Measurements from ENCODE around the gene UGT1A7.
"Not testable (repeated sequence)": the region's sequence is repeated elsewhere in the genome, so short reads cannot be mapped to it uniquely, and the experiment has no call there.

UGT1A7 gene

DNA sequence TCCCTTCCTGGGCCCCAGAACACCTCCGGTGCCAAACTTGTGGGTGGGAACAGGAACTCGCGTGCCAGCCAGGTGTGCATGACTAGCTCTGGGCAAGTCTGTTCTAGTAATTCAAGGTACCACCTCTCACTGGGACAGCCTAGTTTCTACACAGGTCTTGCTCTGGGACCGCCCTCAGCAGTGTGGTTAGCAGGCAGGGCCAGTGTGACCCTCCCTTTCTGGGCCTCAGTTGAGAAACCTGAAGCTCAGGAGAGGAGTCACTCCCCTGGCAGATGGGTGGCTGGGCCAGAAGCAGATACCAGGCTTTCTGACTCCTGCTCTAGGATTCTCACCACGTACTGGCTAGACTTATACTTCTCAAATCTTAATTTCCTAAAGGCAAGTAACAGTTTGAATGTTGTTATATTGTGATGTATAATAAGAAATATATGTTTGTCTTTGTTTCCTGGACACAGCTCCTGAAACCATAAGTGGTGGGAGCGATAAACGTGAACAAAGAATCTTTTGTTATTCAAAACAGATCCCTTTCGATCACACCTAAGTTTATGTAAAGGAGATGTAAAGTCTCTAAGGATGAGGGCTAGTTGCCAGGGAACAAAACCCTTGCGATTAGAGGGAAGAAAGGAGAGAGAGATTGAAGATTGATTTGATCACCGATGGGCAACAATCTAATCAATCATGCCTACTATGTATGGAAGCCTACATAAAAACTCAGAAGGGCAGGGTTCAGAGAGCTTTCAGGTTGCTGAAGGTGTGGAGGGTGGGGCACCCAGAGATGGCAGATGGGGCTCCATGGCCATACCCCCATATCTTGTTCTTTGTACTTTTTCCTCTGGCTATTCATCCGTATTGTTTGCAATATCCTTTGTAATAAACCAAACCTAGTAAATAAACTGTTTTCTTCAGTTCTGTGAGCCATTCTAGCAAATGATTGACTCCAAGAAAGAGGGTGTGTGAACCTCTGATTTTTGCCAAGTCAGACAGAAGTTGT lies 10.0 kb downstream of the UGT1A7 start:
- TF ChIP-seq, protein P1, sequence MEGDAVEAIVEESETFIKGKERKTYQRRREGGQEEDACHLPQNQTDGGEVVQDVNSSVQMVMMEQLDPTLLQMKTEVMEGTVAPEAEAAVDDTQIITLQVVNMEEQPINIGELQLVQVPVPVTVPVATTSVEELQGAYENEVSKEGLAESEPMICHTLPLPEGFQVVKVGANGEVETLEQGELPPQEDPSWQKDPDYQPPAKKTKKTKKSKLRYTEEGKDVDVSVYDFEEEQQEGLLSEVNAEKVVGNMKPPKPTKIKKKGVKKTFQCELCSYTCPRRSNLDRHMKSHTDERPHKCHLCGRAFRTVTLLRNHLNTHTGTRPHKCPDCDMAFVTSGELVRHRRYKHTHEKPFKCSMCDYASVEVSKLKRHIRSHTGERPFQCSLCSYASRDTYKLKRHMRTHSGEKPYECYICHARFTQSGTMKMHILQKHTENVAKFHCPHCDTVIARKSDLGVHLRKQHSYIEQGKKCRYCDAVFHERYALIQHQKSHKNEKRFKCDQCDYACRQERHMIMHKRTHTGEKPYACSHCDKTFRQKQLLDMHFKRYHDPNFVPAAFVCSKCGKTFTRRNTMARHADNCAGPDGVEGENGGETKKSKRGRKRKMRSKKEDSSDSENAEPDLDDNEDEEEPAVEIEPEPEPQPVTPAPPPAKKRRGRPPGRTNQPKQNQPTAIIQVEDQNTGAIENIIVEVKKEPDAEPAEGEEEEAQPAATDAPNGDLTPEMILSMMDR (conservative IDR thresholded peaks at IDR 0.05; ENCODE audit: low read depth, low read length), result no peak
- no peak for DNase-seq (ENCODE audit: low read depth)
- no peak overlapping the region for H3K4me3 ChIP-seq (ENCODE audit: low read length)

DNA sequence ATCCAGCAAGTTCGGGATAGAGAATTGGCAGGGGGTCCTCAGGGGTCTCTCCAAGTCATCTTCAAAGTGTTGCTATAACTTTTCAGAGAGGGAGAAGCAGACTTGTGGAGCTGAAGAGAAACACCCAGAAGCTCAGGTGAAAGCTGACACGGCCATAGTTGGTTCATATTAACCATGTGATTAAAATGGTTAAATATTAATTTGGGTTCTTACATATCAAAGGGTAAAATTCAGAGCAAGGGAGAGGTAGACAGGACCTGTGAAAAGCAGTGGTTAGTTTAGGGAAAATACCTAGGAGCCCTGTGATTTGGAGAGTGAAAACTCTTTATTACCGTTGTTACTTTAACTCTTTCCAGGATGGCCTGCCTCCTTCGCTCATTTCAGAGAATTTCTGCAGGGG lies 10.9 kb downstream of the UGT1A7 start, which contains the start of gene UGT1A6:
UGT1A6 (plus strand) TSS at position 243 of the 400 bp plus-strand sequence; CDS start at position 358, 115 bp downstream.
- DNase-seq (ENCODE audit: low read depth), result no peak
- TF ChIP-seq, protein P1 (conservative IDR thresholded peaks at IDR 0.05; ENCODE audit: low read depth, low read length), result no peak
- H3K4me3 ChIP-seq (ENCODE audit: low read length), result no peak within 1 kb of the TSS

DNA sequence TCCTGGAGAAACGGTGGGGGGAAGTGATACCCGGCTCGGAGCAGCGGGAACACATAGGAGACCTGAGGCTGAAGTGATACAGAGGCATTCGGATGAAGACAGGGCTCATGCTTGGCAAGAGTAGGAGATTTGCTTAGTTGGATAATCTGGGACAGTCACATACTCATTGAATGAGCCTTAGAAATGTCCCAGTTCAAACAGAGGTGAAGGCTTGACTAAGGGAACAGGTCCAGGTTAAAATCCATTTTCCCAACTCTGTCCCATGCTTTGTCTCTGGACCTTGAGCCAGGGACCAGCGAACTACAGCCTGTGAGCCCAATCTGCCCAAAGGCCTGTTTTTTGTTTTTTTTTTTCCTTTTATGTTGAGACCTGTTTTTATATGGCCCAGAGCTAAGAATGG lies 12.3 kb downstream of the UGT1A7 start:
- TF ChIP-seq, protein P1 (conservative IDR thresholded peaks at IDR 0.05; ENCODE audit: low read depth, low read length), result no peak

DNA sequence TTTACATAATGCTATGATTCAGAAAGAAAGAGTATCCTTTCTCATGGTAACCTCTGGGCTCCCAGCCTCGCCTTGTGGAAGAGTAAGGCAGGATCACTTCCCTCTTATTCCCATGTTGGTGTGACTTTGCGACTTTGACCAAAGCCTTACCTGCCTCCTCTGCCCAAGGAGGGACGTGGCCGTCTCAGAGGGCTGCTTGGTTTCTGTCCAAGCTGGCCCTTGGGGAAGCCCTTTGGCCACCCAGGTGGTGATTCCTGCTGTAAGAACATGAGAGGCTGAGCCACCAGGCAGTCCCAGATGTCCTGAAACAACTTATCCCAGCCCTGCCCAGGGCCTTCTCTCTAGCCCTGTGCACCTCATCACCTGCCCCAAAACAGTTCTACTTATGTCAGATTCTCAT lies 17.0 kb downstream of the UGT1A7 start:
- TF ChIP-seq, protein P1 (conservative IDR thresholded peaks at IDR 0.05; ENCODE audit: low read depth, low read length), result no peak
- no peak for DNase-seq (ENCODE audit: low read depth)
- no peak overlapping the region for H3K4me3 ChIP-seq (ENCODE audit: low read length)

More for the DNA sequence above, 12.3 kb downstream of the UGT1A7 start:
- no peak overlapping the region for H3K4me3 ChIP-seq (ENCODE audit: low read length)
- no peak for DNase-seq (ENCODE audit: low read depth)

DNA sequence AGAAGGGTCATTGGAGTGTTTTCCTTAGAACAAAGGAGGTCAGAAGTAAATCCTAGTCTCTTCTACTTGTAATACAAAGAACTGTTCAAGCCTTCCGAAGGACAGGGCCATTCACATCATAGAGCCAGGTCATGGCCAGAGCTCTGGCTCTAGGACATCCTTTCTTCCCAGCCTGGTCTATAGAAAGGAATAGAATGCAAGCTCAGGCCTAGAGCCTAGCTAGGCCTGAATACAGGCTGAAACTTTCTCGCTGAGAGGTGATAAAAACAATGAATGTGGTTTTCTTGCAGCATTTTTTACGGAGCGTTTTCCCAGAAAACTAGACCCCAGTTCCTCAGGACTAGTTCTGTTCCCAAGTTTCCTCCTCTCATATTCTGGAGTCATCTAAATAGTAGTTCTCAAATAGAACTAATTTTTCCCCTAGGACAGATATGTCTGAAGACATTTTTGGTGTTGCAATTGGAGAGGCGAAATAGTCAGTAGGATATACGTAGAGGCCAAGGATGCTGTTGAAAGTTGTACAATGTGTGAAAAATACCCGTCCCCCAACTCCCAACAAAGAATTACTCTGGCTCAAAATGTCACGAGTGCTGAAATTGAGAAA lies 17.8 kb downstream of the UGT1A7 start:
- no peak for DNase-seq (ENCODE audit: low read depth)
- no peak overlapping the region for H3K4me3 ChIP-seq (ENCODE audit: low read length)
- TF ChIP-seq, protein P1 (conservative IDR thresholded peaks at IDR 0.05; ENCODE audit: low read depth, low read length), result no peak

DNA sequence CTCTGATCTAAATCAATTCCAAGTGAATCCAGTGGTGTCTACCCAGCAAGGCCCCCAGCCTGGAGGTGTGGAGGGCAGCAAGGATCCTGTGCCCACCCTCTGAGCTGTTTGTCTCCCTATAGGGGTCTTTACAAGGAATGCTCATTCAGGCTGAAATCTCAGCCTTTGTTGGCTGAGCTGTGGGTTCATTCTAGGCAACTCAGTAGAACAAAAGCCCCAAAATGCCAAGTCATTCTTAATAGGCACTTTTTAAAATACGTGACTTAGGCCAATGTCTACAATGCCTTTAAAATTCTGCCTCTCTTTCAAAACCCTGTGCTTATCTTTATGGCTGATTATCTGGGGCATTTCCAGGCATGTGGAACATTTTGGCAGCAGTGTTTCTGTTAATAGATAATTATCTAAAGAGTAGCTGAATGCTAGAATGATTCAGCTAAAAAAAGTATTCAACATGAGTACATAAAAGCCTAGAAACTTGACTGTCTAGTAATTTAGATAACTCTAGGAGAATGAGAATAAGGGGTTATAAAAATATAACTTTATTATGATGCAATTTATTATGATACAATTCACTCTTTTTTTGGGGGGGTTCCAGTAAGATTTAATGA lies 18.4 kb downstream of the UGT1A7 start:
- peak; percentile 31 for DNase-seq (ENCODE audit: low read depth)

DNA sequence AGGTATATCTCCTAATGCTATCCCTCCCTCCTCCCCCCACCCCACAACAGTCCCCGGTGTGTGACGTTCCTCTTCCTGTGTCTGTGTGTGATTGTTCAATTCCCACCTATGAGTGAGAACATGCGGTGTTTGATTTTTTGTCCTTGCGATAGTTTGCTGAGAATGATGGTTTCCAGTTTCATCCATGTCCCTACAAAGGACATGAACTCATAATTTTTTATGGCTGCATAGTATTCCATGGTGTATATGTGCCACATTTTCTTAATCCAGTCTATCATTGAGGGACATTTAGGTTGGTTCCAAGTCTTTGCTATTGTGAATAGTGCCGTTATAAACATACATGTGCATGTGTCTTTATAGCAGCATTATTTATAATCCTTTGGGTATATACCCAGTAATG lies 19.1 kb downstream of the UGT1A7 start:
- DNase-seq (ENCODE audit: low read depth); H3K4me3 ChIP-seq (ENCODE audit: low read length): not testable (repeated sequence)

More for the DNA sequence above, 18.4 kb downstream of the UGT1A7 start:
- no peak overlapping the region for H3K4me3 ChIP-seq (ENCODE audit: low read length)
- TF ChIP-seq, protein P1 (conservative IDR thresholded peaks at IDR 0.05; ENCODE audit: low read depth, low read length), result no peak

Measured in retinal pigment epithelial cell (primary cell).